Fibroblast of peridontal ligament (primary cell): Measurements from ENCODE around the gene LIN52.

Source experiments
- DNase-seq: peaks from one replicate; pipeline ENCODE4 v3.0.0-alpha.2; 2010; ENCODE audit errors: extremely low read depth

LIN52 gene

GRCh38 chr14:74194506-74195274 lies 109.9 kb downstream of the LIN52 start:
- no peak for DNase-seq

DNA sequence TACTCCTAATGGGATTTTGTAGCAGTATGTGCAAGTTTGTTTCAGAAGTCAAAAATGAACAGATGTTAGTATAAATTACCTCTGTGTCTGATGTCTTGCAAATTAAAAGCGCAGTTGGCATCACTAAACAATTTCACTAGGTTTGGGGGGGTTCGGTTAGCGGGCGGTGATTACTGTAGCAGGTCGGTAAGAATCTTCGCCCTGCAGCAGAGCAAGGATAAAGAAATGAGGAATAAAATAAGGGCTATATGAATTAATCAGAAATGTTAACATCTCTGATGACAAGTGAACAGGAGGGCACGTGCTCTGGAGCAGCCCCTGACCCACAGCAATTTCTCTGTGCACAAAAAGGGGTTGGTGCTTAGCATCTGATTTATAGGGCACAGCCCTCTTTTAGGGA lies 110.9 kb downstream of the LIN52 start:
- DNase-seq, result no peak

DNA sequence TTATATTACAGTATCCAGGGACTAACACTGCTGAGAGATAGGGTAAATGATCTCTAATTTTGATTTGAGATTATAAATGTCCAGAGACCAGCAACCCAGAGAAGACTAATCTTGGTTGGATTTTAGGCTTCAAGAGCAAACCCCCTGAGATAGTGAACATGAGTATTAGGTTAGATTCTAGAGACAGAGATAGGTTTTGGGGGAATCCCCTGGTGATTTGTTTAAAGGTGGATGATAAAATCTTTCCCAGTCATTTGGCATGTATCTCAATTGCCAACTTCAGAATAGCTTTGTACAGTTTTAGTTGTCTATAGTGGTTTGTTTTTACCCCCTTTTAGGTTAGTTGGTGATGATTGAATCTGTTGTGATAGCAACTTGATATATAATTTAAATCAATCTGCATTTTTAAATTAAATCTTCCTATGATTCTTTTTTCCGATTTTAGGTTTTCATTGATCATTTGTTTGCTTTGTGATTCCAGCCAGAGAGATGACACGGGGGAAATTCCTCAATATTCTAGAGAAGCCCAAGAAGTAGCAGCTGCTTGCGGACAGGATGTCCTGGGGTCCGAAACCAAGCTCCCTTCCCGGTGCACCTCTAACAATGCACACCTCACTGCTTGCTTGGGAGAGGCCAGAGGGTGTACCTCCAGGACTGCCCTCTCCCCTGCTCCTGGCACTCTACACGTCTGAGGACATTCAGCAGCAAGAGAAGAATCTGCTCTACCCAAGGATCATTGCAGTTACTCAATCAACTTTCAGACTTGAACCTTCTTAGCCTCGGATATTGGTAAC lies 113.9 kb downstream of the LIN52 start:
- DNase-seq, result no peak

- DNase-seq, result no peak
These were observed 117.4 kb downstream of the LIN52 start for GRCh38 chr14:74202113-74202512.

DNA sequence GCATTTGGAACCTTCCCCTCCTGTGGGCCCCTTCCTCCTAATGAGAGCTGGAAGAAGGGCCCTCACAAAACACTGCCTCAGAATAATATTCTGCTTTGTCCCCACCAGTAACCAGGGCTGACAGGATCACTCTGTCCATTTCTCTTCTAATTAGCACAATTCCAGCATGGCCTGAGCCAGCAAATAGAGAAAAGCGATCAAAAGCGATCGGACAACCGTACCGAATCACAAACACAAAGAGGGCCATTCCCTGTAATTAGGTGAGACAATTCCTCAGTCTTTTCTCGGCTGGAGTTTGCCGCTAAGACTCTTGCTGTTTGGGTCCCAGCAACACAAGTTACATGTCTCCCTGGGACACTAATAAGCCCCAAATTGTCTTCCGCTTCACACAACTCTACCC lies 118.9 kb downstream of the LIN52 start:
- DNase-seq, result no peak

DNA sequence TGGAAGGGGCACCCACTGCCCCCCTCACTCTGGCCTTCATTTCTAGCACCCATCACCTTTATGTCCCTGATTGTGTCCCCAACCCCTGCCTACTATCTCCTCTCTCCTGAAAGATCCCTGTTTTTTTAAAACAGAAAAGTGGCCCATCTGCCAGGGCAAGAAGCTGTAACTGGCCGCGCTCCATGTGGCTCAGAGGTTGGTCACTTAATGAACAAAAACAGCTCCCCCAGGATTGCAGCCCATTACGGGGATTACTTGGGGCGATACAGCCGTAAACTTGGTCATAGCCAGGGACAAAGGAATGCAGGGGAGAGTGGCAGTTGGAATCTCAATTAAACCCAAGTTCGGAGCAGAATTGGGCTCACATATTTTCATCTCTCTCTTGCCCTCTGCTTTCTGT lies 119.7 kb downstream of the LIN52 start:
- no peak for DNase-seq

DNA sequence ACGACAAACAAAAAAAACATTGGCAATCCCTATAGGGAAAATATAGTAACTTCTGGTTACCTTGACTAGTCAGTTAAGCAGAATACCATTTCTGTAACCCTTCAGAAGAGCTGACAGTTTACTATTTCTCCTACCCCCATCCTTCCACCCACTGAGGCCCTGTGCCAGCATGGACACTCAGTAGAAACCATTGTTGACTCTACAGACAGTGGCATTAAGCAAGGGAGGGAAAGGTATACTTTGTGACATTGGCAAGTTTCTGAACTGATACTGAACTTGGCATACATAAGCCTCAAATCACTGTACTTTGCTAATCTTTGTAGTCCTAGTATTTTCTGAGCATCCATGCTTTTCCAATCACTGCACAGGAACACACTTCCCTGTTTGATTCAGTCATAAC lies 121.1 kb downstream of the LIN52 start:
- DNase-seq, result no peak

GRCh38 chr14:74207943-74208342 lies 123.2 kb downstream of the LIN52 start:
- DNase-seq, result no peak

GRCh38 chr14:74208642-74209041 lies 123.9 kb downstream of the LIN52 start:
- DNase-seq, result no peak

- peak; percentile 22 for DNase-seq
These were observed 127.3 kb downstream of the LIN52 start for GRCh38 chr14:74211945-74212580.

- no peak for DNase-seq
These were observed 129.4 kb downstream of the LIN52 start for GRCh38 chr14:74213907-74214803.

DNA sequence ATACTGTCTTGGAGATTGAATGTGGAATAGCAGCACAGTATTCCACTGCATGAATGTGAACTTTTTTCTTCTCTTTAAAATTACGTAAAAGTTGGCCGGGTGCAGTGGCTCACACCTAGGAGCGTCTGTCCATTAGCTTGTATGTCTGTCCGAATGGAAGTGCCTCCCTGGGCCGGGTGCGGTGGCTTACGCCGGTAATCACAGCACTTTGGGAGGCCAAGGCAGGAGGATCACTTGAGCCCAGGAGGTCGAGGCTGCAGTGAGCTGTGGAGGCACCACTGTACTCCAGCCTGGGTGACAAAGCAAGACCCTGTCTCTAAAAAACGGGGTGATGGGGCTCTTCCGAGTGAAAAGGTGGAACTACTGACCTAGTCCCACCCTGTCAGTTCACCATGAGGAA lies 131.9 kb downstream of the LIN52 start:
- no peak for DNase-seq

GRCh38 chr14:74217672-74218448 lies 133.1 kb downstream of the LIN52 start:
- DNase-seq, result peak; percentile 47

- no peak for DNase-seq
These were observed 133.7 kb downstream of the LIN52 start for GRCh38 chr14:74218462-74218861.

DNA sequence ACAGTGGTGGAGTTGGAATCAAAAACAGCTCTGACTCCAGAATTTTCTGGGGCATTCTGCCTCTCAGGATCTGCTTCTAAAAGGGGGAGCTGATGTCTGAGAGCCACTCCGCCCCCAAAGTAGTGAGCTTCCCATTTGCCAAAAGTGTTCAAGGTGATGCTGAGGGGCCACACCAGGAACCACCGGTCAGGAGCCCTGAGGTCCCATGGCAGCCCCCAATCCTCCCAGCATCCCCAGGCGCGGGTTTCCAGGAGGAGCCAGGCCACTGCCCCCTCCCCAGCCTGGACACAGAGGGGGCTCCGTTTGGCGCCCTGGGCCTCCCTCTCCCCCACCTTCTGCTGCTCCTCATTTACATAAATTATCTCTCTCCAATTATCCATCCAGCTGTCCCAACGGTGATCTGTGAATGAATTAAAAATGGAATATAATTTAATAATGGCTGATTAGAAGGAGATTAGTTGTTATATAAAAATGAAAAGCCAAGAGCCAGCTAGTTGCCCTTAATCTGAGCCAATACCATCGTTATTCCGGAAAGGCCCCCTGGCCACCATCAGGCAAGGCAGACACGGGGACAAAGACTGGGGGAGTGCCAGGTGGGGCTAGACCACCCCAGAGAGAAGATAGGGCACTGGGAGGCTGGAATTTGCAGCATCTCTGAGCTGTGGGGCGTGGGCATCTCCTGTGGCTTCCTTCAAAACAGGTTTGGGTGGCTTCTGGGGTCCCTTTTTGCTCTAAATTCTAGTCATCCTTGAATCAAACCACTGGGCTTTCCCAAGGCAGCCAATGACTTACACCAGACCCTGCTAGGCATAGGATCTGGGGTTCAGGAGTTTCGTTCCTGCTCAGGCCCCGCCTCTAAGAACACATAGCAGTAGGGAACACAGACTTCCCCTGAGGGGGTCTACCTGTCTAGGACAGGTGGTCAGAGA lies 134.8 kb downstream of the LIN52 start:
- DNase-seq, result no peak

DNA sequence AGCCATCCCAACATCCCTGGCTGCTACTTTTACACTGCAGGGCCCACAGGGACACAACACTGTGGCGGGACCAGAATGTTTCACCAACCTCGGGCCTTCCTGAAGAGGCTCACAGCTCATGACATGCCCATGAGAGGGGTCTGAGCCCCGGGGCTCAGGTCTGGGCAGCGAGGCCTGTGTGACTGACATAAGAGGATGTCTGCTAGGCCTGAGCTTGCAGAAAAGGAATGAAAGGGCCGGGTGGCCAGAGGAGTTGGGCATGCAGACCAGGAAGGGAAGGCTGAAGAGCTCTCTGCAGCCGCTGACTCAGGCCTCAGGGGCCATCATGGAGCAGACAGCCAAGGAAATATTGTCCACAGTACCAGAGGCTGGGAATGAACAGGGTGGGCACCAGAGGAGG lies 136.2 kb downstream of the LIN52 start:
- no peak for DNase-seq

DNA sequence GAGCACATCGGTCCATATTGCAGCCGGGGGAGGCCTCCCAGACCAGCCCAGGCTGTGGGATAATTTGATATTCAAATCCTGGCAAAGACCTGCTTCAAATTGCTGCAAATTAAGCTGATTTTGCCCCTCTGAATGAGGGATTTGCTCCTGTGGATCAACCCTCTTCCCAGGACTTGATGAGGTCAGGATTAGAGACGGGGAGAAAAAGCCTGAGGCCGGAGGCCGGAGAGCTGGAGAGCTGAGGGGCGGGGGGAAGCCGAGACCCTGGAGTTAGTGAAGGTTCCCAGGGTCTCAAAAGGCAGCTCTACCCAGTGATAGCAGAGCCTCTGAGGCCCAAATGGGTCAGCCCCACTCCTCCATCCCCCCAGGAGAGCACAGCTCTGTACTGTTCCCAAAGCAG lies 137.0 kb downstream of the LIN52 start:
- DNase-seq, result no peak

GRCh38 chr14:74223016-74223415 lies 138.3 kb downstream of the LIN52 start:
- no peak for DNase-seq

GRCh38 chr14:74231784-74232183 lies 147.0 kb downstream of the LIN52 start:
- DNase-seq, result no peak

DNA sequence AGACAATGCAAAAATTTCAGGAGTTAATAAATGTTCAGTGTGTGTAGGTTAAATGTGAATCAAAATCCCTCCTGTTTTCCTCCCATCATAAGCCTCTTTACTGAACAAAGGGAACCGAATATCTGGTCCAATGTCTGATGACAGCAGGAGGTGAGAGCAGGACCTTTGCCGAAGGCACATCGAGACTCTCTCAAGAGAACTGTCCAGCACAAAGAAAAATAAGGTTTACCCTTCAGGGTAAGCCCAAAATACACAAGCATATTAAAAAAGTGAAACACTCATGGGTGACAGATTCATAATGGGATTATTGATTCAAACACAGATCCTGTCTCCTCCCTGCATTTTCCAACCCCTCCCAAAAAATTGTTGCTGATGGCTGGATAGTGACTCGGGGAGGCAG lies 150.3 kb downstream of the LIN52 start:
- no peak for DNase-seq
